ENCODE results near the gene ELF3.

The ELF3 gene

DNA sequence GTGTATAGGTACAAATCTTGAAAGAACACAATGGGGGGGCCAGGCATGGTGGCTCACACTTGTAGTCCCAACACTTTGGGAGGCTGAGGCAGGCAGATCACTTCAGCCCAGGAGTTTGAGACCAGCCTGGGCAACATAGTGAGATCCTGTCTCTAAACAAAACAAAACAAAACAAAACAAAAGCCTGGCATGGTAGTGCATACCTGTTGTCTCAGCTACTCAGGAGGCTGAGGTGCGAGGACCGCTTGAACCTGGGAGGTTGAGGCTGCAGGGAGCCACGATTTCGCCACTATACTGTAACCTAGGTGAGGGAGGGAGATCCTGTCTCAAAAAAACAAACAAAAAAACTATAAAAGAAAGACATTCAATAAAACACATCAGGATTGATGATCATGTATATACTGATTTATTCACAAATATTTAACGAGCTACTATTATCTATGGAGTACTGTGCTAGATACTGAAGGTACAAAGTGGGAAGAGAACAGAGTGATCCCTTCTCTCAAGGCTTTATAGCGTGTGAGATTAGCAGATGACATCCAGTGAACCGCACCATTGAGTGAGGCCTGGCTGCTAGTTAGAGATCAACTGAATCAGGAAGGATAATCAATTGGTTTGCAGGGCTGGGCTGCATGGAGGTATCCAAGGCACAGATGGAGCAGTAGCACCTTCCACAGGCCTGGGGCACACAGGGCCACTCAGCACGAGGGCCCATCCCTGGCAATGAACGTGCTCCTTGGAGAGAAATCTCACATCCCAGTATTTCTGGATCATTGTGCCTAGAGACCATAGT is 26.4 kb downstream of the ELF3 start:
- no peak for TF ChIP-seq EZH2 (IDR thresholded peaks at IDR 0.05; ENCODE audit: borderline replicate concordance, low read length)
- TF ChIP-seq, protein P1, sequence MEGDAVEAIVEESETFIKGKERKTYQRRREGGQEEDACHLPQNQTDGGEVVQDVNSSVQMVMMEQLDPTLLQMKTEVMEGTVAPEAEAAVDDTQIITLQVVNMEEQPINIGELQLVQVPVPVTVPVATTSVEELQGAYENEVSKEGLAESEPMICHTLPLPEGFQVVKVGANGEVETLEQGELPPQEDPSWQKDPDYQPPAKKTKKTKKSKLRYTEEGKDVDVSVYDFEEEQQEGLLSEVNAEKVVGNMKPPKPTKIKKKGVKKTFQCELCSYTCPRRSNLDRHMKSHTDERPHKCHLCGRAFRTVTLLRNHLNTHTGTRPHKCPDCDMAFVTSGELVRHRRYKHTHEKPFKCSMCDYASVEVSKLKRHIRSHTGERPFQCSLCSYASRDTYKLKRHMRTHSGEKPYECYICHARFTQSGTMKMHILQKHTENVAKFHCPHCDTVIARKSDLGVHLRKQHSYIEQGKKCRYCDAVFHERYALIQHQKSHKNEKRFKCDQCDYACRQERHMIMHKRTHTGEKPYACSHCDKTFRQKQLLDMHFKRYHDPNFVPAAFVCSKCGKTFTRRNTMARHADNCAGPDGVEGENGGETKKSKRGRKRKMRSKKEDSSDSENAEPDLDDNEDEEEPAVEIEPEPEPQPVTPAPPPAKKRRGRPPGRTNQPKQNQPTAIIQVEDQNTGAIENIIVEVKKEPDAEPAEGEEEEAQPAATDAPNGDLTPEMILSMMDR (IDR thresholded peaks at IDR 0.05; ENCODE audit: low read length) = no peak
- H3K9me2 ChIP-seq (ENCODE audit: low read depth, low read length) = no peaks in the 10 kb centered on the region
- H3K9ac ChIP-seq (ENCODE audit: low read length) = no peak overlapping the region
- no peaks in the 10 kb centered on the region for H3K79me2 ChIP-seq (ENCODE audit: insufficient read depth, low read length)
- no peaks in the 10 kb centered on the region for H3F3A ChIP-seq (ENCODE audit: insufficient read depth, low read length)
- H3K9me3 ChIP-seq (ENCODE audit: low read length) = no peaks in the 10 kb centered on the region
- no peak overlapping the region for H3K27ac ChIP-seq (ENCODE audit: low read depth, low read length, poor library complexity, severe bottlenecking)
- H3K4me2 ChIP-seq (ENCODE audit: low read length) = no peak overlapping the region
- no peak overlapping the region for H3K4me3 ChIP-seq (ENCODE audit: low read depth, low read length, poor library complexity, severe bottlenecking)
- H3K36me3 ChIP-seq (ENCODE audit: insufficient read depth, low read length) = no peaks in the 10 kb centered on the region
- H4K20me1 ChIP-seq (ENCODE audit: insufficient read depth, low read length) = no peaks in the 10 kb centered on the region
- H3K4me1 ChIP-seq (ENCODE audit: insufficient read depth, low read length, severe bottlenecking) = no peaks in the 10 kb centered on the region
- no peak overlapping the region for H2AFZ ChIP-seq (ENCODE audit: low read length)
- H3K27me3 ChIP-seq (ENCODE audit: insufficient read depth, low read length) = no peaks in the 10 kb centered on the region

DNA sequence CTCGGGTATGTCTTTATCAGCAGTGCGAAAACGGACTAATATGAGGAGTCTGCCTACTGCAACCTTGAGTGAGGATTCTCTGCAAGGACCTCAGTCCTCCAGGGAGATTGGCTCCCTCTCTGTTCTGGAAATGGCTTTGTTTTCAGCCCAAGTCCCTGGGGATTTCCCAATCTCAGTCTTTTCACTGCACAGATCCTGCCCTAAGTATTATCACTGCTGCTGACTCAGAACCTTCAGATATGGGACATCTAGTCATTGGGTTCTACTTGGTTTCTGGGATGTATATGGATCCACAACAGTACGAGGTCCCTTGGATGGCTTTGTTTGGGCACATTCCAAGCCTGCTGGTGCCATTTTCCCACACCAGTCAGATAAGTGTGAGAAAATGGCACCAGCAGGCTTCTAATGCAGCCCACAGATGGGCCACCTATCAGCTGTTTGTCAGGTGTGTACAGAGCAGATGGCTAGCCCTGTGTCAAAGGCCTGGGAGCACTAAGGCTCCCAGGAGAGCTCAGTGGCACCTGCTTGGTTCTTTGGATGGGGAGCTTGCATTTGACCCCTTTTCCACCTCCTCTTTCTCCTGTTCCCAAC is 27.4 kb downstream of the ELF3 start:
- no peak overlapping the region for H3K27ac ChIP-seq (ENCODE audit: low read depth, low read length, poor library complexity, severe bottlenecking)
- H3K36me3 ChIP-seq (ENCODE audit: insufficient read depth, low read length) = no peaks in the 10 kb centered on the region
- no peak overlapping the region for H2AFZ ChIP-seq (ENCODE audit: low read length)
- H3K79me2 ChIP-seq (ENCODE audit: insufficient read depth, low read length) = no peaks in the 10 kb centered on the region
- TF ChIP-seq EZH2 (IDR thresholded peaks at IDR 0.05; ENCODE audit: borderline replicate concordance, low read length) = no peak
- TF ChIP-seq, protein P1 (IDR thresholded peaks at IDR 0.05; ENCODE audit: low read length) = no peak
- H3K9me2 ChIP-seq (ENCODE audit: low read depth, low read length) = no peaks in the 10 kb centered on the region
- H3K4me3 ChIP-seq (ENCODE audit: low read depth, low read length, poor library complexity, severe bottlenecking) = no peak overlapping the region
- H3K9me3 ChIP-seq (ENCODE audit: low read length) = no peaks in the 10 kb centered on the region
- H4K20me1 ChIP-seq (ENCODE audit: insufficient read depth, low read length) = no peaks in the 10 kb centered on the region
- no peak overlapping the region for H3K9ac ChIP-seq (ENCODE audit: low read length)
- H3K4me2 ChIP-seq (ENCODE audit: low read length) = no peak overlapping the region
- H3K4me1 ChIP-seq (ENCODE audit: insufficient read depth, low read length, severe bottlenecking) = no peaks in the 10 kb centered on the region
- H3F3A ChIP-seq (ENCODE audit: insufficient read depth, low read length) = no peaks in the 10 kb centered on the region
- no peaks in the 10 kb centered on the region for H3K27me3 ChIP-seq (ENCODE audit: insufficient read depth, low read length)

DNA sequence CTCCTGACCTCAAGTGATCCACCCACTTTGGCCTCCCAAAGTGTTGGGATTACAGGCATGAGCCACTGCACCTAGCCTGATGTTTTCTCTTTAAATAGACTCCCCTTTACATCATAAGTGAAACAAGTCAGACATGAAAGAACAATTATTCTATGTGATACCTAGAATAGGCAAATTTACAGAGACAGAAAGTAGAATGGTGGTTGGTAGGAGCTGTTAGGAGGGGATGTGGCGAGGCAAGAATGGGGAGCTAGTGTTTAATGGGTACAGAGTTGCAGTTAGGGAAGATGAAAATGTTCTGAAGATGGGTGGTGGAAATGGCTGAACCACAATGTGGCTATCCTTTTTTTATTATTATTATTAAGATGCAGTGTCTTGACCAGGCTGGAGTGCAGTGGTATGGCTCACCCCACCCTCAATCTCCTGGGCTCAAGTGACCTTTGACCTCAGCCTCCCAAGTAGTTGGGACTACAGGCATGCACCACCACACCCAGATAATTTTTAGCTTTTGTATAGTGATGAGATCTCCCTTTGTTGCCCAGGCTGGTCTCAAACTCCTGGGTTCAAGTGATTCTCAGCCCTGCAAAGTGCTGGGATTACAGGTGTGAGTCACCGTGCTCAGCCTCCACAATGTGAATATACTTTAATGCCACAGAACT is 28.4 kb downstream of the ELF3 start:
- H3K4me1 ChIP-seq (ENCODE audit: insufficient read depth, low read length, severe bottlenecking) = no peaks in the 10 kb centered on the region
- no peak overlapping the region for H2AFZ ChIP-seq (ENCODE audit: low read length)
- H3K9ac ChIP-seq (ENCODE audit: low read length) = no peak overlapping the region
- no peaks in the 10 kb centered on the region for H3K27me3 ChIP-seq (ENCODE audit: insufficient read depth, low read length)
- no peaks in the 10 kb centered on the region for H3K9me2 ChIP-seq (ENCODE audit: low read depth, low read length)
- H3K9me3 ChIP-seq (ENCODE audit: low read length) = no peaks in the 10 kb centered on the region
- H3K27ac ChIP-seq (ENCODE audit: low read depth, low read length, poor library complexity, severe bottlenecking) = no peak overlapping the region
- no peaks in the 10 kb centered on the region for H3F3A ChIP-seq (ENCODE audit: insufficient read depth, low read length)
- no peaks in the 10 kb centered on the region for H4K20me1 ChIP-seq (ENCODE audit: insufficient read depth, low read length)
- H3K4me2 ChIP-seq (ENCODE audit: low read length) = no peak overlapping the region
- H3K4me3 ChIP-seq (ENCODE audit: low read depth, low read length, poor library complexity, severe bottlenecking) = no peak overlapping the region
- H3K79me2 ChIP-seq (ENCODE audit: insufficient read depth, low read length) = no peaks in the 10 kb centered on the region
- TF ChIP-seq, protein P1 (IDR thresholded peaks at IDR 0.05; ENCODE audit: low read length) = no peak
- no peak for TF ChIP-seq EZH2 (IDR thresholded peaks at IDR 0.05; ENCODE audit: borderline replicate concordance, low read length)
- H3K36me3 ChIP-seq (ENCODE audit: insufficient read depth, low read length) = no peaks in the 10 kb centered on the region
